Glutamatergic neuron (in vitro differentiated cells): ENCODE measurements around the gene EXOC6B. TPM values are rescaled to one million over a fixed set of nuclear protein-coding genes. Genes with fewer than 3 reads are reported as not detected.

Source experiments
- DNase-seq: peaks from one replicate; pipeline ENCODE4 v3.0.0; 2022
- H3K27ac Mint-ChIP-seq: one replicate; pipeline ENCODE4 v1.8.0; 2020; ENCODE audit warnings: mild to moderate bottlenecking, mixed read lengths, inconsistent platforms; ENCODE audit not compliant: unreplicated experiment
- H3K27me3 Mint-ChIP-seq: one replicate; pipeline ENCODE4 v1.8.0; 2020; ENCODE audit warnings: mild to moderate bottlenecking, moderate library complexity, mixed read lengths, inconsistent platforms; ENCODE audit not compliant: unreplicated experiment
- H3K36me3 Mint-ChIP-seq: one replicate; pipeline ENCODE4 v1.8.0; 2020; ENCODE audit warnings: mild to moderate bottlenecking, mixed read lengths, inconsistent platforms; ENCODE audit not compliant: unreplicated experiment
- H3K4me1 Mint-ChIP-seq: one replicate; pipeline ENCODE4 v1.8.0; 2020; ENCODE audit warnings: mild to moderate bottlenecking, low read depth, mixed read lengths, inconsistent platforms; ENCODE audit not compliant: unreplicated experiment
- H3K4me3 Mint-ChIP-seq: one replicate; pipeline ENCODE4 v1.8.0; 2020; ENCODE audit warnings: mild to moderate bottlenecking, mixed read lengths, inconsistent platforms; ENCODE audit not compliant: unreplicated experiment
- H3K9me3 Mint-ChIP-seq: one replicate; pipeline ENCODE4 v1.8.0; 2020; ENCODE audit warnings: mild to moderate bottlenecking, moderate library complexity, mixed read lengths, inconsistent platforms; ENCODE audit not compliant: unreplicated experiment
- total RNA-seq: library from RNA; stranded (reverse); fragmentation: NEBNext Ultra II Directional; extraction: Animal tissue kit (Norgen Biotek cat#: 25700); gene quantifications from one replicate; pipeline ENCODE4 v1.2.1, GENCODE V29; 2021; ENCODE audit not compliant: unreplicated experiment
- TF ChIP-seq, protein P1 (sequence below): fragments of 200-600 bp; sonication (generic); IDR thresholded peaks from one replicate; pipeline ENCODE4 v1.5.0; 2021; ENCODE audit not compliant: partially characterized antibody, unreplicated experiment

EXOC6B gene
- total RNA-seq, 1 donor from 2014 or later, result 34.5 TPM

DNA sequence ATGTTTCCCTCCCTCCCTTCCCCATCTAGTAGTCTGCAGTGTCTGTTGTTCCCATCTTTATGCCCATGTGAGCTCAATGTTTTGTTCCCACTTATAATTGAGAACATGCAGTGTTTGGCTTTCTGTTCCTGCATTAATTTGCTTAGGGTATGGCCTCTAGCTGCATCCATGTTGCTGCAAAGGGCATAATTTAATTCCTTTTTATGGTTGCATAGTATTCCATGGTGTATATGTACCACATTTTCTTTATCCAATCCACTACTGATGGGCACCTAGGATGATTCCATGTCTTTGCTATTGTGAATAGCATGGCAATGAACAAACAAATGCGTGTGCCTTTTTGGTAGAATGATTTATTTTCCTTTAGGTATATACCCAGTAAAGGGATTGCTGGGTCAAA lies 617.6 kb downstream of the EXOC6B start:
- Mint-ChIP-seq H3K9me3 (no peaks in the 10 kb centered on the region), H3K4me1 (no peaks in the 10 kb centered on the region), H3K27ac (no peak overlapping the region), H3K36me3 (no peaks in the 10 kb centered on the region), H3K27me3 (no peaks in the 10 kb centered on the region), H3K4me3 (no peak overlapping the region)
- TF ChIP-seq, protein P1, sequence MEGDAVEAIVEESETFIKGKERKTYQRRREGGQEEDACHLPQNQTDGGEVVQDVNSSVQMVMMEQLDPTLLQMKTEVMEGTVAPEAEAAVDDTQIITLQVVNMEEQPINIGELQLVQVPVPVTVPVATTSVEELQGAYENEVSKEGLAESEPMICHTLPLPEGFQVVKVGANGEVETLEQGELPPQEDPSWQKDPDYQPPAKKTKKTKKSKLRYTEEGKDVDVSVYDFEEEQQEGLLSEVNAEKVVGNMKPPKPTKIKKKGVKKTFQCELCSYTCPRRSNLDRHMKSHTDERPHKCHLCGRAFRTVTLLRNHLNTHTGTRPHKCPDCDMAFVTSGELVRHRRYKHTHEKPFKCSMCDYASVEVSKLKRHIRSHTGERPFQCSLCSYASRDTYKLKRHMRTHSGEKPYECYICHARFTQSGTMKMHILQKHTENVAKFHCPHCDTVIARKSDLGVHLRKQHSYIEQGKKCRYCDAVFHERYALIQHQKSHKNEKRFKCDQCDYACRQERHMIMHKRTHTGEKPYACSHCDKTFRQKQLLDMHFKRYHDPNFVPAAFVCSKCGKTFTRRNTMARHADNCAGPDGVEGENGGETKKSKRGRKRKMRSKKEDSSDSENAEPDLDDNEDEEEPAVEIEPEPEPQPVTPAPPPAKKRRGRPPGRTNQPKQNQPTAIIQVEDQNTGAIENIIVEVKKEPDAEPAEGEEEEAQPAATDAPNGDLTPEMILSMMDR, result no peak
- no peak for DNase-seq

DNA sequence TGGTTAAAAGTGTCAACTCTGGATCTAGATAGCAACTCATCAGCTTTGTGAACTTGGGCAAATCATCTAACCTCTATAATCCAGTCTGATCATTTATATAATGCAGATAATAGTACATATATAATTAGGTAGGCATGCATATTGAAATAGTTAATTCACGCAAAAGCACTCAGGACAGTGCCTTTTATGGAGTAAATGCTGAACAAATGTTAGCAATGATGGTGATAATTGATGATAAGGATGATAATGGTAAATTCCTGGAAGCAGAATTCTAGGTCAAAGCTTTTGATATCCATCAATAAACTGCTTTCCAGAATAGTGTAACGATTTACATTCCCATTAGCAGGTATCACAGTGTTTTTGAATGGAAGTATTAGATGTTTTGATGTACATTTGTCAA lies 618.5 kb downstream of the EXOC6B start:
- TF ChIP-seq, protein P1, result no peak
- DNase-seq, result no peak
- Mint-ChIP-seq H3K4me3 (no peak overlapping the region), H3K36me3 (no peaks in the 10 kb centered on the region), H3K27me3 (no peaks in the 10 kb centered on the region), H3K9me3 (no peaks in the 10 kb centered on the region), H3K27ac (no peak overlapping the region), H3K4me1 (no peaks in the 10 kb centered on the region)

DNA sequence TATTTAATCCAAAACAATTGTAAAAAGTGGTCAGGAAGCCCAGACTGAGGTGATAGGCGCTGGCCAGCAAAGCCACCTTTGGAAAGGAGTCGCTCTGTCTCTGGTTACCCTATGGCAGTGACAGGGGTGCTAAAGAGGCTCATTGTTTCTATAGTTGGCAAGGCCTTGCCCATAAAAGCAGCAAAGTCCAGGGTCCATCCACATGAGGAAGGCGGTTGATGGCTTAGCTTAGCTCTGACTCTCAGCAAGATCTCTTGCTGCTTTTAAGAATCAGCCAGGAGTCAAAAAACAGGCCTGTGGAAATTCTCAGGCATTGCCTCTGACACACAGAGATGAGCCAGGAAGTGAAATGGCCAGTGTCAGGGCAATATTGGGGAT lies 620.3 kb downstream of the EXOC6B start:
- H3K9me3 Mint-ChIP-seq, result no peaks in the 10 kb centered on the region
- H3K27ac Mint-ChIP-seq, result no peak overlapping the region
- H3K4me3 Mint-ChIP-seq, result no peak overlapping the region
- H3K36me3 Mint-ChIP-seq, result no peaks in the 10 kb centered on the region
- TF ChIP-seq, protein P1, result no peak
- no peaks in the 10 kb centered on the region for H3K4me1 Mint-ChIP-seq
- no peaks in the 10 kb centered on the region for H3K27me3 Mint-ChIP-seq
- DNase-seq, result no peak

DNA sequence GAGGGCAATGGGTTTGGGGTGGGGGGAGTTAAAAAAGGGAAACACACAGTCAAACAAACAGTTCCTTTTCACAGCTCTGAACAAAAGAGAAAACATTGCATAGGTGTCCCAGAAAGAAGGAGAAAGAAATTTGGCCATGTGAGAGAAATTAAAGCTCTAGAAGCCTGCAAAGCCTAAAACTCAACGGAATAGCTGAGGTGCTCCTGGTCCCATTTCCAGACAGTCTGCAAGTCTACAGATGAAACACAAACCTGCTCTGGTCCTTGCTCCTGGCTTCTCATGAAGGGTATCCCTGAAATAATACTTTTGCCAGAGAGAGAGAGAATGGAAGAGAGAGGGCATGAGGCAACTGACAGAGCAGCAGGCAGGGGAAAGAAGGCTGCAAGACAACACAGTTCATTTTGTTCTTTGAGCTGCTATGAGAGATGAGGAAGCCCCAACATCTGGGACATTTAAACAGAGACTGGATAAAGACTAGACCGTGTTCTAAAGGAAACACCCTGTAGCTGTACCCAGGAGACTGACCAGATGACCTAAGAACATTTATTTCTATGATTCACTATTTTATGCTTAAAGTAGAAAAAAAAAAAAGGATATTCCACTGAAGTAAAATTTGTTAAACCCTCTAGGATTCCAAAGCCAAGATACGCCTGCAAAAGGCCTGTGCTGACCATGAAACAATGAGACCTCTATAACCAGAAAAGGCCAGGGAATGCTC lies 620.9 kb downstream of the EXOC6B start:
- Mint-ChIP-seq H3K4me1 (no peaks in the 10 kb centered on the region), H3K27me3 (no peaks in the 10 kb centered on the region), H3K36me3 (no peaks in the 10 kb centered on the region), H3K4me3 (no peak overlapping the region), H3K27ac (no peak overlapping the region), H3K9me3 (no peaks in the 10 kb centered on the region)
- TF ChIP-seq, protein P1, result no peak
- DNase-seq, result no peak

DNA sequence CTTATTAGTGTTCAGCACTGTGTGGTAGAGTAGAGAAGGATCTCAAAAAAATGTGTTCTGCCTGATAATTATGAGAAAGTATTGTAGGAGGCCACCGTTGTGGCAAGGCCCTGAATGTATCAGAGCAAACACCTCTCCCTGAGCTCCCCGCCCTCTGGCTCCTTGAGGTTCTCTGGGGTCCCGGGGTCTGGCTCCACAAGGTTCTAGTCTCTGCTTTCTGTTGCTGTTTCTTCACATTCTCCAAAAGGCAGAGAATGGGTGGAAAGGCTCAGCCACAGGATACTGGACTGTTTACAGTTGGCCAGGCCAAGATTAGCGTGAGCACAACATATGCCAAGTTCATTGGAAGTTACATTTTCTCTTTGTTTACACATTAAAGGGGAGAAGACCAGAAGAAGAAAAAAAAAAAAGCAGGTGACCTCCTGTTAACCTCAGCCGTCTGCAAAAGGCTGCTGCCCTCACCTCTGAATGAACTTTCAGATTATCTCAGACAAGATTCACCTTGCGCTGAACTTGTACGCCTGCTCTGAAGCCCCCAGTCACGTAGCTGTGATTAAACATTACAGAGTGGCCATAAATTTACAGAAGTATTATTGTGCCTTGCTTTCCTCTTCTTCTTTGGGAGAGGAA lies 621.6 kb downstream of the EXOC6B start:
- H3K27me3 Mint-ChIP-seq, result no peaks in the 10 kb centered on the region
- no peak for DNase-seq
- TF ChIP-seq, protein P1, result no peak
- no peak overlapping the region for H3K27ac Mint-ChIP-seq
- no peaks in the 10 kb centered on the region for H3K36me3 Mint-ChIP-seq
- no peaks in the 10 kb centered on the region for H3K9me3 Mint-ChIP-seq
- H3K4me1 Mint-ChIP-seq, result no peaks in the 10 kb centered on the region
- no peak overlapping the region for H3K4me3 Mint-ChIP-seq
